Smooth muscle cell of trachea (primary cell): Measurements from ENCODE around the gene ZNF621. TPM values are rescaled to one million over a fixed set of nuclear protein-coding genes. Genes with fewer than 3 reads are reported as not detected.

Source experiments
- total RNA-seq: library from RNA; depleted of rRNA; stranded (reverse); fragments of >200 nt; gene quantifications from 2 replicates; pipeline ENCODE4 v1.2.1, GENCODE V29; 2014

The ZNF621 gene
- total RNA-seq = 18.7 and 22.8 TPM in 2 replicates

GRCh38 chr3:40524568-40525285, at the start of gene ZNF621:
ZNF621 (plus strand) TSS chr3:40524960; CDS start chr3:40525841, 881 bp downstream.

GRCh38 chr3:40476478-40477470, 48.0 kb upstream of the ZNF621 start, which contains the start of gene ZNF619:
ZNF619 (plus strand) TSS chr3:40477122; CDS start chr3:40477980, 858 bp downstream.

GRCh38 chr3:40505599-40506462, 18.9 kb upstream of the ZNF621 start, which contains the start of gene ZNF620:
ZNF620 (plus strand) TSS chr3:40506039; CDS start chr3:40506353, 314 bp downstream.

Other genes starting within 250 kb of the ZNF621 start
- 12.9 and 24.4 TPM in 2 replicates for gene EIF1B, start 215.3 kb upstream of the ZNF621 start, total RNA-seq
- 0.17 TPM in 1 of 2 replicates, not detected in the other for gene ENTPD3, start 137.8 kb upstream of the ZNF621 start, total RNA-seq
- 292 and 396 TPM in 2 replicates for gene RPL14, start 67.6 kb upstream of the ZNF621 start, total RNA-seq
- gene ZNF619, start 47.8 kb upstream of the ZNF621 start, total RNA-seq = 7.9 and 8.1 TPM in 2 replicates
- 0.66 and 1.0 TPM in 2 replicates for gene ZNF620, start 18.9 kb upstream of the ZNF621 start, total RNA-seq